ENCODE measurements around the gene MPL.
"Not testable (repeated sequence)": the region's sequence is repeated elsewhere in the genome, so short reads cannot be mapped to it uniquely, and the experiment has no call there.

DNA sequence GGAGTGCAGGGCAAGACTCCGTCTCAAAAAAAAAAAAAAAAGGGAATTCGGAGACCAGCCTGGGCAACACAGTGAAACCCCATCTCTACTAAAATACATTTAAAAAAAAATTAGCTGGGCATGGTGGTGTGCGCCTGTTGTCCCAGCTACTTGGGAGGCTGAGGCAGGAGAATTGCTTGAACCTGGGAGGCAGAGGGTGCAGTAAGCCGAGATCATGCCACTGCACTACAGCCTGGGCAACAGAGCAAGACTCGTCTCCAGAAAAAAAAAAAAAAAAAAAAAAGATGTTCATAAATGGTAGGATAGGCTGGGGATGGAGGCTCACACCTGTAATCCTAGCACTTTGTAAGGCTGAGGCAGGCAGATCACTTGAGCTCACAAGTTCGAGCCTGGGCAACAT lies 32.2 kb downstream of the MPL start:
- not testable (repeated sequence) for TF ChIP-seq CTCF (conservative IDR thresholded peaks at IDR 0.05; ENCODE audit: low read depth, low read length); EZH2 (IDR thresholded peaks at IDR 0.05; ENCODE audit: borderline replicate concordance, low read depth, low read length, poor library complexity, severe bottlenecking)

All from A673 (cell line).